ENCODE data around the gene TCP1. TPM values are rescaled to one million over a fixed set of nuclear protein-coding genes. Genes with fewer than 3 reads are reported as not detected.
A peak's percentile ranks its signal among the peaks of the same experiment; 100 is the strongest.

TCP1 gene
- total and polyA plus RNA-seq, 2 of the 8 experiments (the other 6 are each of a cell fraction or from before 2014, with no cell fraction given), result 117 to 348 TPM

DNA sequence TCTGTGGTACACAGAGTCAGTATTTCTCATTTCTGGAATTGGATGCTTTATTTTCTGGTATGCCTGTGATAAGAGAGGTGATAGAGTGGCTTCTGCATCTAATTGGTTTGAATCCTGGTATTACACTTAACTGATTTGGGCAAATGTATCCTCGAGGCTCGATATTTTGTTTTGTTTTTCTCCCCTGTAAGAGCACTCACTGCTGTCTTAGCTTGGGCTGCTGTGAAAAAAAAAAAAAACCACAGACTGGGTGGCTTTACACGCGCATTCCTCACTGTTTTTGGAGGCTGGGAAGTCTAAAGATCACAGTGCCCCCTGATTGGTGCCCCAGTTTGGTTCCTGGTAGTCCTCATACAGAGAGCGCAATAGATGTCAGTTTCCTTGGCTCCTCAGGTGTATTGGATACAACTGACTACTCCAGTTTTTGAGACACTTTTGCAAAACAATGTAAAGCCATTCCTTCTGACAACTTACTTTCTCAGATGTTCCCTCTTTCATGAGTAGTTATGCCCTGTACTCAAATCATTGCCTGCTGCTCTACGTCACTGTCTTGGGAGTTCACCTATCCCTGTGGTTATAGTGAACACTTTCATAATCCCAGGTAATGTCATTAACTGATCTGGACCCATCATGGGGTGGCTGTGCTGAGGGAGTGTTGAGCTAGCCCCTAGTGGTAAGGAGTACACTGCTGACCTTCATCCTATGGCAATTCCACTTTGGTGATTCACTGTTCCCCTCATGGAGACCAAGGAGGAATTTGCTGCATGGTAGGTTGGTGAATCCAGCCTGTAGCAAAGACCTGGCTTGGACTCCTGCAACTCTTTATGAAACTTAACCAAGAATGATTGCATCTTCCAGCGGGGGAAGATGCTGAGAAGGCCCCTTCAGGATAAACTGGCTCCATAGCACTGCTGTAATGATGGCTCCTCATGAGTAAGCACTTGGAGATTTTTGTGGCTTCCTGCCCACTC lies 31.1 kb downstream of the TCP1 start:
- peaks cover 2 to 10% of the 10 kb centered on the region in 2 experiments for H4K20me1 ChIP-seq (replicated peaks in 1 of 2; ENCODE audit: control insufficient read depth in 1 of 2, insufficient read depth in 2 of 2, low read length in 2 of 2)
- H3K27me3 ChIP-seq (replicated peaks in 1 of 4; ENCODE audit: control insufficient read depth in 3 of 4, extremely low read depth in 1 of 4, insufficient read depth in 3 of 4, low read length in 3 of 4), result no peaks in the 10 kb centered on the region
- peaks cover 0 to 11% of the 10 kb centered on the region in 2 experiments; a peak in 2 of 4 replicates for H3K79me2 ChIP-seq (ENCODE audit: control insufficient read depth in 1 of 2, insufficient read depth in 2 of 2, low read length in 2 of 2)
- H3K23me2 ChIP-seq (ENCODE audit: low read depth, low read length), result peaks cover 11% of the 10 kb centered on the region
- no peak overlapping the region for H2BK120ac ChIP-seq (replicated peaks; ENCODE audit: low read depth, low read length)
- H3K9me3 ChIP-seq (ENCODE audit: insufficient read depth in 2 of 2, low read depth in 1 of 2, low read length in 1 of 2), result no peaks in the 10 kb centered on the region
- H3K23ac ChIP-seq (ENCODE audit: insufficient read length), result no peak overlapping the region
- FAIRE-seq, result no peak
- POLR2A ChIA-PET (ENCODE audit: partially characterized antibody), result interaction anchor here (0.5 to 6.0 kb wide), 5 partner anchors 20 to 66 kb away, joined by 3 to 86 read pairs (median 24); partner anchors contain the start of genes MRPL18, SOD2, TCP1 and WTAP
- CTCF ChIA-PET (ENCODE audit: partially characterized antibody), result interaction anchor here (1.1 to 1.5 kb wide), 4 partner anchors 27 to 584 kb away, joined by 3 to 4 read pairs (median 3); no protein-coding TSS in a partner anchor
- H4K8ac ChIP-seq (ENCODE audit: extremely low read depth, insufficient read depth, low read length), result no peak overlapping the region
- TF ChIP-seq, protein P1, sequence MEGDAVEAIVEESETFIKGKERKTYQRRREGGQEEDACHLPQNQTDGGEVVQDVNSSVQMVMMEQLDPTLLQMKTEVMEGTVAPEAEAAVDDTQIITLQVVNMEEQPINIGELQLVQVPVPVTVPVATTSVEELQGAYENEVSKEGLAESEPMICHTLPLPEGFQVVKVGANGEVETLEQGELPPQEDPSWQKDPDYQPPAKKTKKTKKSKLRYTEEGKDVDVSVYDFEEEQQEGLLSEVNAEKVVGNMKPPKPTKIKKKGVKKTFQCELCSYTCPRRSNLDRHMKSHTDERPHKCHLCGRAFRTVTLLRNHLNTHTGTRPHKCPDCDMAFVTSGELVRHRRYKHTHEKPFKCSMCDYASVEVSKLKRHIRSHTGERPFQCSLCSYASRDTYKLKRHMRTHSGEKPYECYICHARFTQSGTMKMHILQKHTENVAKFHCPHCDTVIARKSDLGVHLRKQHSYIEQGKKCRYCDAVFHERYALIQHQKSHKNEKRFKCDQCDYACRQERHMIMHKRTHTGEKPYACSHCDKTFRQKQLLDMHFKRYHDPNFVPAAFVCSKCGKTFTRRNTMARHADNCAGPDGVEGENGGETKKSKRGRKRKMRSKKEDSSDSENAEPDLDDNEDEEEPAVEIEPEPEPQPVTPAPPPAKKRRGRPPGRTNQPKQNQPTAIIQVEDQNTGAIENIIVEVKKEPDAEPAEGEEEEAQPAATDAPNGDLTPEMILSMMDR (IDR thresholded peaks at IDR 0.05; ENCODE audit: control extremely low read depth in 1 of 3, insufficient read depth in 1 of 3, low read depth in 1 of 3, low read length in 3 of 3), result peak in 2 of 3 experiments; percentile 13 to 39; a peak in 2 of 4 replicates
- peak in 1 of 2 experiments; percentile 20; a peak in 1 of 3 replicates for TF ChIP-seq POLR2A (IDR thresholded peaks at IDR 0.05; ENCODE audit: control extremely low read depth in 1 of 2, low read depth in 2 of 2, low read length in 2 of 2)
- no peak for TF ChIP-seq SRF (IDR thresholded peaks at IDR 0.05; ENCODE audit: low read depth, low read length)
- no peak overlapping the region for H3K14ac ChIP-seq (ENCODE audit: insufficient read length)
- H4K91ac ChIP-seq (replicated peaks; ENCODE audit: insufficient read length, low read length), result no peak overlapping the region
- H2BK15ac ChIP-seq (ENCODE audit: low read length), result no peak overlapping the region
- H3K27ac ChIP-seq (ENCODE audit: low read depth, low read length), result 0 out of 2 replicates have a peak overlapping the region, but pooled peaks have one; percentile 10
- no peak overlapping the region for H3K4ac ChIP-seq (replicated peaks; ENCODE audit: insufficient read length, low read depth, low read length)
- no peak overlapping the region for H3K4me3 ChIP-seq (ENCODE audit: extremely low read depth in 1 of 4, insufficient read depth in 2 of 4, low read depth in 3 of 4, low read length in 4 of 4)
- no peak overlapping the region for H2BK12ac ChIP-seq (ENCODE audit: low read depth, low read length)
- H3K4me2 ChIP-seq (ENCODE audit: insufficient read depth in 1 of 2, low read depth in 2 of 2, low read length in 2 of 2), result no peak overlapping the region
- H3K36me3 ChIP-seq (ENCODE audit: control insufficient read depth in 2 of 4, insufficient read depth in 4 of 4, low read length in 3 of 4), result peaks cover 14 to 62% (median 34%) of the 10 kb centered on the region in 4 experiments
- H3K79me1 ChIP-seq (ENCODE audit: low read depth, low read length), result peaks cover 4% of the 10 kb centered on the region; the same call in 1 of the 2 replicates
- H2BK20ac ChIP-seq (ENCODE audit: low read length), result no peak overlapping the region
- no peak overlapping the region for H3K56ac ChIP-seq (replicated peaks; ENCODE audit: insufficient read length, low read depth, low read length)
- H2AK5ac ChIP-seq (ENCODE audit: low read depth, low read length), result no peak overlapping the region
- H2BK5ac ChIP-seq (ENCODE audit: low read depth, low read length), result no peak overlapping the region
- no peak for DNase-seq (ENCODE audit: low read depth in 1 of 2, low spot score in 2 of 2)
- WGBS, 2 experiments (ENCODE audit: extremely low coverage in 1 of 2, insufficient coverage in 1 of 2, insufficient read length in 1 of 2, insufficient replicate concordance in 2 of 2, low coverage in 1 of 2, low lambda C conversion rate in 2 of 2, missing lambda C conversion rate in 1 of 2), result 93% methylated on average over 7 of the region's 7 CpGs; no CpG with 5 or more reads in 1 of the 2 experiments
- no peak overlapping the region for H3K18ac ChIP-seq (ENCODE audit: extremely low read depth, low read length)
- H2AFZ ChIP-seq (ENCODE audit: low read length), result no peak overlapping the region
- no peak overlapping the region for H4K5ac ChIP-seq (ENCODE audit: insufficient read length, low read depth, low read length)
- H3K9ac ChIP-seq (replicated peaks in 1 of 4; ENCODE audit: extremely low read depth in 1 of 4, low read depth in 3 of 4, low read length in 3 of 4), result no peak overlapping the region
- peaks cover 6 to 15% (median 12%) of the 10 kb centered on the region in 4 experiments; a peak in 6 of 7 replicates for H3K4me1 ChIP-seq (replicated peaks in 1 of 4; ENCODE audit: control insufficient read depth in 3 of 4, insufficient read depth in 4 of 4, low read length in 3 of 4)
